NOMO-1 treated with DMSO at 0.1 percent for 48 hours (cell line): Measurements from ENCODE around the gene ANO2.

Experiments used
- DNase-seq: peaks from one replicate; lab custom pipeline; 2025; ENCODE audit not compliant: unreplicated experiment; lab: John Stamatoyannopoulos, UW

ANO2 gene

GRCh38 chr12:5736527-5736926 lies 208.5 kb downstream of the ANO2 start:
- DNase-seq, result no peak

- DNase-seq, result no peak
Measured at GRCh38 chr12:5736016-5736415, 209.0 kb downstream of the ANO2 start.

- DNase-seq, result no peak
Measured at GRCh38 chr12:5733916-5734315, 211.1 kb downstream of the ANO2 start.

- DNase-seq, result no peak
Measured at GRCh38 chr12:5733136-5733755, 211.8 kb downstream of the ANO2 start.

GRCh38 chr12:5730962-5731361 lies 214.1 kb downstream of the ANO2 start:
- DNase-seq, result no peak

- no peak for DNase-seq
Measured at GRCh38 chr12:5723711-5724252, 221.3 kb downstream of the ANO2 start.

GRCh38 chr12:5723071-5723470 lies 222.0 kb downstream of the ANO2 start:
- DNase-seq, result no peak

GRCh38 chr12:5720381-5721005 lies 224.6 kb downstream of the ANO2 start:
- no peak for DNase-seq

GRCh38 chr12:5718680-5719079 lies 226.4 kb downstream of the ANO2 start:
- no peak for DNase-seq

- DNase-seq, result no peak
Measured at GRCh38 chr12:5718073-5718472, 227.0 kb downstream of the ANO2 start.

GRCh38 chr12:5716976-5717375 lies 228.1 kb downstream of the ANO2 start:
- DNase-seq, result no peak

GRCh38 chr12:5716201-5716600 lies 228.9 kb downstream of the ANO2 start:
- DNase-seq, result no peak

GRCh38 chr12:5715021-5715420 lies 230.0 kb downstream of the ANO2 start:
- no peak for DNase-seq

GRCh38 chr12:5713599-5714081 lies 231.4 kb downstream of the ANO2 start:
- no peak for DNase-seq

- no peak for DNase-seq
Measured at GRCh38 chr12:5710260-5710878, 234.7 kb downstream of the ANO2 start.

- no peak for DNase-seq
Measured at GRCh38 chr12:5708371-5708770, 236.7 kb downstream of the ANO2 start.

- no peak for DNase-seq
Measured at GRCh38 chr12:5706247-5706646, 238.8 kb downstream of the ANO2 start.

- no peak for DNase-seq
Measured at GRCh38 chr12:5705791-5706190, 239.3 kb downstream of the ANO2 start.

- no peak for DNase-seq
Measured at GRCh38 chr12:5694759-5695409, 250.2 kb downstream of the ANO2 start.

GRCh38 chr12:5692850-5693249 lies 252.2 kb downstream of the ANO2 start:
- no peak for DNase-seq

GRCh38 chr12:5691943-5692342 lies 253.1 kb downstream of the ANO2 start:
- no peak for DNase-seq

GRCh38 chr12:5690240-5690639 lies 254.8 kb downstream of the ANO2 start:
- DNase-seq, result no peak
